ENCODE measurements around the gene SHLD3.
"Not testable (repeated sequence)": the region's sequence is repeated elsewhere in the genome, so short reads cannot be mapped to it uniquely, and the experiment has no call there.

- TF ChIP-seq CTCF, POLR2A (IDR thresholded peaks at IDR 0.05): not testable (repeated sequence)
These were observed 51.2 kb downstream of the SHLD3 start for GRCh38 chr5:65676056-65676455.

Data from heart left ventricle (tissue), 13 donors.